ENCODE results near the gene GAGE10. TPM values are rescaled to one million over a fixed set of nuclear protein-coding genes. Genes with fewer than 3 reads are reported as not detected.
A peak's percentile ranks its signal among the peaks of the same experiment; 100 is the strongest.
"Not testable (repeated sequence)": the region's sequence is repeated elsewhere in the genome, so short reads cannot be mapped to it uniquely, and the experiment has no call there.

Gene GAGE10
- total RNA-seq, 4 donors from 2014 or later: not detected

DNA sequence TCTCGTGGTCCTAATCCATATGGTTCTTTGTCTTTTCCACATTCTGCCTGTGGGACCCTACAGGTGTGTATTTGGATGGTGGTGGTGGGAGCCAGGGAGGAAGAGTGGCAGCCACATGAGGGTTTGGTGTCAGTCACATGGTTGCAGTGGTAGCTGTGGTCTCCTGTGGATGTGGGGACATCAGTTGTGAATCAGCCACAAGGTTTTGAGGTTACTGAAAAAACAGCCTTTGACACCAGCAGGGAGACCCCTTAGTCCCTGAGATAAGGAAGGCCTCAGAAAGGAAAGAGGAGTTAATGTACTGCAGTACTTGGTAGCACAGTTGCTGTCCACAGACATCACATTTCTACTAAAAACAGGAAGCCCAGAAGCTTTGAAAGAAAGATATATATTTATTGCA, 15.8 kb upstream of the GAGE10 start:
- TF ChIP-seq POLR2A (IDR thresholded peaks at IDR 0.05): no peak
- TF ChIP-seq, protein P1, sequence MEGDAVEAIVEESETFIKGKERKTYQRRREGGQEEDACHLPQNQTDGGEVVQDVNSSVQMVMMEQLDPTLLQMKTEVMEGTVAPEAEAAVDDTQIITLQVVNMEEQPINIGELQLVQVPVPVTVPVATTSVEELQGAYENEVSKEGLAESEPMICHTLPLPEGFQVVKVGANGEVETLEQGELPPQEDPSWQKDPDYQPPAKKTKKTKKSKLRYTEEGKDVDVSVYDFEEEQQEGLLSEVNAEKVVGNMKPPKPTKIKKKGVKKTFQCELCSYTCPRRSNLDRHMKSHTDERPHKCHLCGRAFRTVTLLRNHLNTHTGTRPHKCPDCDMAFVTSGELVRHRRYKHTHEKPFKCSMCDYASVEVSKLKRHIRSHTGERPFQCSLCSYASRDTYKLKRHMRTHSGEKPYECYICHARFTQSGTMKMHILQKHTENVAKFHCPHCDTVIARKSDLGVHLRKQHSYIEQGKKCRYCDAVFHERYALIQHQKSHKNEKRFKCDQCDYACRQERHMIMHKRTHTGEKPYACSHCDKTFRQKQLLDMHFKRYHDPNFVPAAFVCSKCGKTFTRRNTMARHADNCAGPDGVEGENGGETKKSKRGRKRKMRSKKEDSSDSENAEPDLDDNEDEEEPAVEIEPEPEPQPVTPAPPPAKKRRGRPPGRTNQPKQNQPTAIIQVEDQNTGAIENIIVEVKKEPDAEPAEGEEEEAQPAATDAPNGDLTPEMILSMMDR (IDR thresholded peaks at IDR 0.05): no peak
- H3K27ac ChIP-seq: no peak overlapping the region
- no peak for DNase-seq
- H3K9me3 ChIP-seq: no peaks in the 10 kb centered on the region
- no peaks in the 10 kb centered on the region for H3K36me3 ChIP-seq
- no peak overlapping the region for H3K4me3 ChIP-seq
- no peaks in the 10 kb centered on the region for H3K4me1 ChIP-seq
- no peaks in the 10 kb centered on the region for H3K27me3 ChIP-seq

GRCh38 chrX:49290215-49290614, 13.2 kb upstream of the GAGE10 start:
- H3K27me3 ChIP-seq: no peaks in the 10 kb centered on the region
- H3K9me3 ChIP-seq: no peaks in the 10 kb centered on the region
- no peaks in the 10 kb centered on the region for H3K4me1 ChIP-seq
- no peaks in the 10 kb centered on the region for H3K36me3 ChIP-seq
- no peak for TF ChIP-seq POLR2A (IDR thresholded peaks at IDR 0.05)
- TF ChIP-seq, protein P1 (IDR thresholded peaks at IDR 0.05): no peak
- no peak overlapping the region for H3K27ac ChIP-seq
- peak in 1 of 3 donors; percentile 25 for DNase-seq
- no peak overlapping the region for H3K4me3 ChIP-seq

DNA sequence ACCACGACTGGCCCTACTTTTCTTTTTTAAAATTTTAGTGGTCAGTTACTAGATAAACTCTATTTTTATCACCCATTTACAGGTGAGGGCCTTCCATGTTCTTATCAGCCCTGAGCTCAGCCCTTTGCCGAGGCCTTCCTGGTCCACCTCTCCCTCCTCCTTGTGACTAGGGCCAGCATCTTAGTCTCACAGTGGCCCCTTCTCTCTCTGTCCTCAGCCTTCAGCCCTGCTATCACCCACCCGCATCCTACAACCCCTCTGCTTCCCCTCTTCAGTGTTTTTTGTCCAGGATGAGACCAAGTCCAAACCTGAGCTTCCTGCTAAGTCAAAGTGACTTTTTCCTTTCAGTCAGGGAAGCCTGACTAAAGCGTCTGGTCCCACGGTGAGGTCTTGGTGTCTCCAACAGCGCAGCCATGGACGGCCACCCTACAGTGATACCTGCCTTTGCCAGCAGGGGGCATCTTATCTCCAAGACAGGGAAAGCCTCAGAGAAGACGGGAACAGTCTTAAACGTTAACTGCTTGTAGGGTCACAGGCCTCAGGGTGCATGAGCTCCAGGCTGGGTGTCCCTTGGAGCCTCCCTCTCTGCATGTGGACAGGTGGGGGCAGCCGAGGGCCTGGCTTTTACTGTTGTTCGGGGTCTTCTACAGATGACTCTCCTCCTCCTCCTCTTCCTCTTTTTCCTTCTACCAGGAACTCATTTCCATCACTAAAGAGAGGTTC, 11.7 kb upstream of the GAGE10 start:
- peak; percentile 56 to 78 (median 62) for DNase-seq
- no peak overlapping the region for H3K27ac ChIP-seq
- no peaks in the 10 kb centered on the region for H3K36me3 ChIP-seq
- H3K4me3 ChIP-seq: no peak overlapping the region
- H3K27me3 ChIP-seq: no peaks in the 10 kb centered on the region
- no peaks in the 10 kb centered on the region for H3K4me1 ChIP-seq
- no peaks in the 10 kb centered on the region for H3K9me3 ChIP-seq
- TF ChIP-seq, protein P1 (IDR thresholded peaks at IDR 0.05): peak; percentile 23 to 62 (median 54)
- TF ChIP-seq POLR2A (IDR thresholded peaks at IDR 0.05): no peak

GRCh38 chrX:49292400-49293362, 10.8 kb upstream of the GAGE10 start:
- Histone ChIP-seq H3K27ac (no peak overlapping the region), H3K4me1 (no peaks in the 10 kb centered on the region), H3K27me3 (no peaks in the 10 kb centered on the region), H3K36me3 (no peaks in the 10 kb centered on the region), H3K9me3 (no peaks in the 10 kb centered on the region), H3K4me3 (no peak overlapping the region)
- no peak for TF ChIP-seq POLR2A (IDR thresholded peaks at IDR 0.05)
- TF ChIP-seq, protein P1 (IDR thresholded peaks at IDR 0.05): no peak
- DNase-seq: peak in 1 of 3 donors; percentile 10

GRCh38 chrX:49299293-49299692, 4.2 kb upstream of the GAGE10 start:
- DNase-seq, H3K27me3 ChIP-seq, H3K27ac ChIP-seq, H3K4me3 ChIP-seq, H3K36me3 ChIP-seq, H3K4me1 ChIP-seq, H3K9me3 ChIP-seq: not testable (repeated sequence)

- no peaks in the 10 kb centered on the region for H3K4me1 ChIP-seq
- H3K36me3 ChIP-seq: no peaks in the 10 kb centered on the region
- TF ChIP-seq, protein P1 (IDR thresholded peaks at IDR 0.05): no peak
- no peak for TF ChIP-seq POLR2A (IDR thresholded peaks at IDR 0.05)
- no peaks in the 10 kb centered on the region for H3K9me3 ChIP-seq
- H3K4me3 ChIP-seq: no peak overlapping the region
- H3K27ac ChIP-seq: no peak overlapping the region
- H3K27me3 ChIP-seq: no peaks in the 10 kb centered on the region
- no peak for DNase-seq
Observed at GRCh38 chrX:49300703-49301102, 2.7 kb upstream of the GAGE10 start.

DNA sequence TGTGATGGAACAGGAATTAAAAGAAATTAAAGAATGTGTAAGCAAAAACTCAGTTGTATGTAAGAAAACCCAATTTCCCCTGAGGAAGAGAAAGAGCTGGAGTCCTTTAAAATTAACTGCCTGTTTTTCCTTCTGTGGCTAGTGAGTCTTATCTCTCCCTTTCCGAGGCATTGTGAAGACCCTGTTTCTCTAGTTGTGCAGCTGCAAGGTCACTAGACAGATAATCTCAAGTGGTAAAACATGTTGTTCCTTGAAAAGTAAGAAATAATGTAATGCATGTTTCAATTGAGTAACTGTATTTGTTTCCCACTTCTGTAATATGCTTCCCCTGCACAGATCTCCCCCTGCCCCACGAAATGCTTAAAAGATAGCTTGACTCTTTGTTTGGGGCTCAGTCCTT, 4.3 kb downstream of the GAGE10 start:
- not testable (repeated sequence) for H3K4me3 ChIP-seq, H3K36me3 ChIP-seq, H3K9me3 ChIP-seq, DNase-seq, H3K4me1 ChIP-seq, H3K27me3 ChIP-seq, H3K27ac ChIP-seq
